GM23338 (cell line): ENCODE data around the gene PBX3. TPM values are rescaled to one million over a fixed set of nuclear protein-coding genes. Genes with fewer than 3 reads are reported as not detected.

Experiments
- ATAC-seq: fragments of 200-7000 bp; cut with Tn5 transposase; 3 replicates; pipeline ENCODE4 v1.9.1; 2020
- DNase-seq: peaks from one replicate; pipeline ENCODE4 v3.0.0-alpha.2; 2015; ENCODE audit warnings: low spot score
- H2AFZ ChIP-seq: fragments of 200-600 bp; sonication (generic); 2 replicates; pipeline ENCODE4 v1.8.0; 2016; ENCODE audit warnings: antibody characterized with exemption, mild to moderate bottlenecking, moderate library complexity
- H3F3A ChIP-seq: fragments of 200-600 bp; sonication (generic); replicated peaks from 2 replicates; pipeline ENCODE4 v1.8.0; 2017; ENCODE audit warnings: antibody characterized with exemption, mixed run types, low read depth
- H3K27ac ChIP-seq: fragments of 200-600 bp; sonication (generic); 2 replicates; pipeline ENCODE4 v1.6.1; 2016; ENCODE audit warnings: low read depth
- H3K27me3 ChIP-seq: fragments of 200-600 bp; sonication (generic); 2 replicates; pipeline ENCODE4 v1.8.0; 2016; ENCODE audit warnings: mild to moderate bottlenecking, mixed run types, moderate library complexity; ENCODE audit not compliant: insufficient read depth
- H3K36me3 ChIP-seq: fragments of 200-600 bp; sonication (generic); 2 replicates; pipeline ENCODE4 v1.8.0; 2016; ENCODE audit warnings: mild to moderate bottlenecking; ENCODE audit not compliant: insufficient read depth
- H3K4me1 ChIP-seq: fragments of 200-600 bp; sonication (generic); 2 replicates; pipeline ENCODE4 v1.8.0; 2016; ENCODE audit warnings: mild to moderate bottlenecking, moderate library complexity; ENCODE audit not compliant: insufficient read depth
- H3K4me2 ChIP-seq: fragments of 200-600 bp; sonication (generic); 2 replicates; pipeline ENCODE4 v1.7.1; 2017; ENCODE audit warnings: mixed run types
- H3K4me3 ChIP-seq: fragments of 200-600 bp; sonication (generic); 2 replicates; pipeline ENCODE4 v1.6.1; 2016; ENCODE audit warnings: mixed run types
- H3K79me2 ChIP-seq: fragments of 200-600 bp; sonication (generic); replicated peaks from 2 replicates; pipeline ENCODE4 v1.8.0; 2017; ENCODE audit warnings: mild to moderate bottlenecking; ENCODE audit not compliant: insufficient read depth
- H3K9me2 ChIP-seq: fragments of 200-600 bp; sonication (generic); 2 replicates; pipeline ENCODE4 v1.8.0; 2017; ENCODE audit not compliant: insufficient read depth
- H4K20me1 ChIP-seq: fragments of 200-600 bp; sonication (generic); replicated peaks from 2 replicates; pipeline ENCODE4 v1.8.0; 2017; ENCODE audit warnings: mild to moderate bottlenecking; ENCODE audit not compliant: insufficient read depth
- H3K27ac Mint-ChIP-seq: 2 replicates; pipeline ENCODE4 v1.8.0; 2020; ENCODE audit warnings: inconsistent platforms, mild to moderate bottlenecking, moderate library complexity, mixed read lengths
- H3K27me3 Mint-ChIP-seq: 3 replicates; pipeline ENCODE4 v1.8.0; 2022; ENCODE audit warnings: low read depth, mild to moderate bottlenecking, moderate library complexity, mixed read lengths, inconsistent platforms; ENCODE audit not compliant: insufficient read depth, poor library complexity
- H3K36me3 Mint-ChIP-seq: 3 replicates; pipeline ENCODE4 v1.8.0; 2021; ENCODE audit warnings: low read depth, mild to moderate bottlenecking, inconsistent platforms, moderate library complexity, mixed read lengths
- H3K4me1 Mint-ChIP-seq: 3 replicates; pipeline ENCODE4 v1.8.0; 2020; ENCODE audit warnings: mild to moderate bottlenecking, inconsistent platforms, mixed read lengths
- H3K4me3 Mint-ChIP-seq: 3 replicates; pipeline ENCODE4 v1.8.0; 2021; ENCODE audit warnings: moderate library complexity, mild to moderate bottlenecking, inconsistent platforms, mixed read lengths
- H3K9me3 Mint-ChIP-seq: 3 replicates; pipeline ENCODE4 v1.8.0; 2020; ENCODE audit warnings: moderate library complexity, mild to moderate bottlenecking, inconsistent platforms, mixed read lengths
- ETS1 ChIP-seq: IDR thresholded peaks from 2 replicates; pipeline ENCODE4 v1.6.1; 2016; ENCODE audit warnings: antibody characterized with exemption
- EZH2 ChIP-seq: fragments of 200-600 bp; sonication (generic); IDR thresholded peaks from one replicate; pipeline ENCODE4 v1.8.0; 2017; ENCODE audit warnings: antibody characterized with exemption, mild to moderate bottlenecking, low read depth; ENCODE audit not compliant: unreplicated experiment
- EZH2phosphoT487 ChIP-seq: fragments of 200-600 bp; sonication (generic); IDR thresholded peaks from one replicate; pipeline ENCODE4 v1.8.1; 2018; ENCODE audit warnings: antibody characterized with exemption; ENCODE audit not compliant: unreplicated experiment
- JUNB ChIP-seq: IDR thresholded peaks from one replicate; pipeline ENCODE4 v1.6.1; 2016; ENCODE audit warnings: antibody characterized with exemption; ENCODE audit not compliant: unreplicated experiment
- NANOG ChIP-seq: IDR thresholded peaks from 2 replicates; pipeline ENCODE4 v1.6.1; 2016; ENCODE audit warnings: antibody characterized with exemption, borderline replicate concordance
- REST ChIP-seq: IDR thresholded peaks from one replicate; pipeline ENCODE4 v1.6.1; 2018; ENCODE audit warnings: antibody characterized with exemption; ENCODE audit not compliant: unreplicated experiment
- STAT1 ChIP-seq: IDR thresholded peaks from one replicate; pipeline ENCODE4 v1.6.1; 2016; ENCODE audit warnings: antibody characterized with exemption; ENCODE audit not compliant: unreplicated experiment
- ZNF114 ChIP-seq: fragments of 250-450 bp; sonication (Bioruptor Pico); IDR thresholded peaks from 2 replicates; pipeline ENCODE4 v1.5.0; 2020; ENCODE audit warnings: mild to moderate bottlenecking, moderate library complexity
- ZNF331 ChIP-seq: fragments of 250-450 bp; sonication (Bioruptor Pico); IDR thresholded peaks from 2 replicates; pipeline ENCODE4 v1.5.0; 2020; ENCODE audit warnings: low read depth, mild to moderate bottlenecking, moderate library complexity
- ZNF462 ChIP-seq: fragments of 250-450 bp; sonication (Bioruptor Pico); IDR thresholded peaks from 2 replicates; pipeline ENCODE4 v1.5.0; 2020; ENCODE audit warnings: mild to moderate bottlenecking, moderate library complexity
- polyA plus RNA-seq: library from polyadenylated mRNA; unstranded; fragments of >200 nt; fragmentation: Nextera tagmentation; extraction: Ambion mirVana; gene quantifications from 2 replicates; pipeline ENCODE4 v1.2.1, GENCODE V29; 2016
- total RNA-seq: library from RNA; depleted of rRNA; stranded (reverse); fragments of >200 nt; shearing (Covaris generic); gene quantifications from 2 replicates; pipeline ENCODE4 v1.2.3, GENCODE V29; 2014

The PBX3 gene
- total and polyA plus RNA-seq, 2 experiments from 2014 or later: 28.9 to 50.5 TPM

DNA sequence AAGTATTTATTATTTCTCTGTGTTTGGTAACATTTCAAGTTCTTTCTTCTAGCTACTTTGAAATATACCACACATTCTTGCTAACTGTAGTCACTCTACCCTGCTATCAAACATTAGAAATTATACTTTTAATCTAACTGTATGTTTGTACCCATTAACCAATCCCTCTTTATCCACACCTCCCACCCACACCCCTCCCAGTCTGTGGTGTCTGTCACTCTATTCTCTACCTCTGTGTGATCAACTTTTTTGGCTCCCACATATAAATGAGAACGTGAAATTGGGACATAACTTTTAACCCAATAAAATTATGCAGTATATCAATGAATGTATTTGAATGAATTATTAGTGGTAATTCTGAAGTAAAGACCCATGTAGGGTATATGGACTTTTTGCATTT, 79.7 kb downstream of the PBX3 start (continued):
- no peak for TF ChIP-seq ZNF462 (CRISPR knock-in tag)

DNA sequence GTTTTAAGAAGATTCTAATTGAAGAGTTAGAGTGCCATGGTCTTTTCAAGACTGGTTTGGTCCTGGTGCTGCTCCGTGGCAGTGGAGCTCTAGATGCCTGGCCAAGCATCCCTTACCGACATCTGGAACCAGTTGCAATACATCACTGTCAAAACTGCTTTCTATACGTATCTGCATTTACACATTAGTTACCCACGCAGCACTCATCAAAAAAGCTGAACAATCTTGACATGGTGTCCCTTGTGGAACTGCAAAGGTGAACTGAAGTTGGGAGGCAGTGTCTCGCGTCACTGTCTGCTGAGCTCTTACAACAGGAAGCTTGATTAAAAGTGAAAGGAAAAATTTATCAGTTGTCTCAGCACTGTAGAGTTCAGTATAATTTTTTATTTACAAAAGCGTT, 82.6 kb downstream of the PBX3 start:
- Histone ChIP-seq H4K20me1 (0 out of 2 replicates have a peak, but pooled peaks cover 7% of the 10 kb centered on the region), H3K27me3 (no peaks in the 10 kb centered on the region), H3K36me3 (no peaks in the 10 kb centered on the region), H2AFZ (no peak overlapping the region), H3K4me3 (no peak overlapping the region), H3K9me2 (no peaks in the 10 kb centered on the region), H3K4me2 (no peak overlapping the region), H3K27ac (no peak overlapping the region), H3F3A (no peaks in the 10 kb centered on the region), H3K79me2 (peaks cover 64% of the 10 kb centered on the region), H3K4me1 (no peaks in the 10 kb centered on the region)
- ATAC-seq: no peak
- no peaks in the 10 kb centered on the region; the same call in 2 of the 3 replicates for H3K4me1 Mint-ChIP-seq
- H3K4me3 Mint-ChIP-seq: no peak overlapping the region
- H3K27me3 Mint-ChIP-seq: peaks cover 2% of the 10 kb centered on the region
- DNase-seq: no peak
- no peak overlapping the region for H3K27ac Mint-ChIP-seq
- H3K36me3 Mint-ChIP-seq: no peaks in the 10 kb centered on the region
- H3K9me3 Mint-ChIP-seq: no peaks in the 10 kb centered on the region
- no peak for TF ChIP-seq STAT1
- no peak for TF ChIP-seq EZH2
- TF ChIP-seq EZH2phosphoT487: no peak
- no peak for TF ChIP-seq ZNF331 (CRISPR knock-in tag)
- no peak for TF ChIP-seq NANOG
- TF ChIP-seq JUNB: no peak
- no peak for TF ChIP-seq REST
- no peak for TF ChIP-seq ZNF114 (CRISPR knock-in tag)
- TF ChIP-seq ETS1: no peak
